Loucy (cell line): Measurements from ENCODE around the gene TEX36.
"Not testable (repeated sequence)": the region's sequence is repeated elsewhere in the genome, so short reads cannot be mapped to it uniquely, and the experiment has no call there.

Experiments
- H2AFZ ChIP-seq: fragments of 200-600 bp; sonication (generic); 2 replicates; pipeline ENCODE4 v1.6.0; 2016; ENCODE audit warnings: antibody characterized with exemption, mild to moderate bottlenecking, low read length, moderate library complexity
- H3F3A ChIP-seq: fragments of 200-600 bp; 2 replicates; pipeline ENCODE4 v1.6.0; 2016; ENCODE audit warnings: antibody characterized with exemption, low read depth, mild to moderate bottlenecking
- H3K27me3 ChIP-seq: fragments of 200-600 bp; sonication (generic); 2 replicates; pipeline ENCODE4 v1.6.1; 2014; ENCODE audit warnings: low read length, mild to moderate bottlenecking; ENCODE audit not compliant: insufficient read depth, poor library complexity, severe bottlenecking
- H3K36me3 ChIP-seq: fragments of 200-600 bp; sonication (generic); 2 replicates; pipeline ENCODE4 v1.6.1; 2016; ENCODE audit warnings: low read length; ENCODE audit not compliant: insufficient read depth
- H3K4me1 ChIP-seq: fragments of 200-600 bp; sonication (generic); 2 replicates; pipeline ENCODE4 v1.5.1; 2014; ENCODE audit warnings: low read length, mild to moderate bottlenecking; ENCODE audit not compliant: insufficient read depth, poor library complexity, severe bottlenecking
- H3K4me2 ChIP-seq: fragments of 200-600 bp; sonication (generic); 2 replicates; pipeline ENCODE4 v1.6.0; 2014; ENCODE audit warnings: antibody characterized with exemption, low read length, low read depth, mild to moderate bottlenecking; ENCODE audit not compliant: poor library complexity, severe bottlenecking
- H3K4me3 ChIP-seq: fragments of 200-600 bp; sonication (generic); 2 replicates; pipeline ENCODE4 v1.5.1; 2014; ENCODE audit warnings: low read length, mild to moderate bottlenecking, mixed read lengths; ENCODE audit not compliant: poor library complexity, severe bottlenecking
- H3K79me2 ChIP-seq: fragments of 200-600 bp; sonication (generic); 2 replicates; pipeline ENCODE4 v1.6.1; 2014; ENCODE audit warnings: low read length; ENCODE audit not compliant: insufficient read depth
- H3K9ac ChIP-seq: fragments of 200-600 bp; sonication (generic); 2 replicates; pipeline ENCODE4 v1.6.0; 2014; ENCODE audit warnings: mild to moderate bottlenecking, low read depth, low read length, moderate library complexity; ENCODE audit not compliant: poor library complexity, severe bottlenecking
- H3K9me2 ChIP-seq: fragments of 200-600 bp; sonication (generic); replicated peaks from 2 replicates; pipeline ENCODE4 v1.6.1; 2016; ENCODE audit warnings: low read depth, low read length, mixed read lengths
- H3K9me3 ChIP-seq: fragments of 200-600 bp; sonication (generic); 2 replicates; pipeline ENCODE4 v1.6.1; 2014; ENCODE audit warnings: mild to moderate bottlenecking, antibody characterized with exemption, low read length, low read depth; ENCODE audit not compliant: insufficient read depth
- H4K20me1 ChIP-seq: fragments of 200-600 bp; sonication (generic); 2 replicates; pipeline ENCODE4 v1.6.0; 2014; ENCODE audit warnings: antibody characterized with exemption, low read length, mild to moderate bottlenecking; ENCODE audit not compliant: insufficient read depth, poor library complexity, severe bottlenecking
- EZH2phosphoT487 ChIP-seq: fragments of 200-600 bp; IDR thresholded peaks from 2 replicates; pipeline ENCODE4 v1.6.1; 2018; ENCODE audit warnings: antibody characterized with exemption, mild to moderate bottlenecking, moderate library complexity, borderline replicate concordance
- TF ChIP-seq, protein P1 (sequence below): fragments of 200-600 bp; sonication (generic); conservative IDR thresholded peaks from 2 replicates; pipeline ENCODE4 v1.5.1; 2014; ENCODE audit warnings: mild to moderate bottlenecking, antibody characterized with exemption, low read length

The TEX36 gene

GRCh38 chr10:125621052-125621451 is 61.9 kb downstream of the TEX36 start:
- no peak overlapping the region for H3K4me2 ChIP-seq
- no peaks in the 10 kb centered on the region for H3K9me2 ChIP-seq
- H3K9ac ChIP-seq, result no peak overlapping the region
- H3K27me3 ChIP-seq, result no peaks in the 10 kb centered on the region
- H3K36me3 ChIP-seq, result no peaks in the 10 kb centered on the region
- no peak overlapping the region for H3K4me3 ChIP-seq
- H3K9me3 ChIP-seq, result no peaks in the 10 kb centered on the region; the same call in 1 of the 2 replicates
- no peaks in the 10 kb centered on the region for H3K4me1 ChIP-seq
- TF ChIP-seq, protein P1, sequence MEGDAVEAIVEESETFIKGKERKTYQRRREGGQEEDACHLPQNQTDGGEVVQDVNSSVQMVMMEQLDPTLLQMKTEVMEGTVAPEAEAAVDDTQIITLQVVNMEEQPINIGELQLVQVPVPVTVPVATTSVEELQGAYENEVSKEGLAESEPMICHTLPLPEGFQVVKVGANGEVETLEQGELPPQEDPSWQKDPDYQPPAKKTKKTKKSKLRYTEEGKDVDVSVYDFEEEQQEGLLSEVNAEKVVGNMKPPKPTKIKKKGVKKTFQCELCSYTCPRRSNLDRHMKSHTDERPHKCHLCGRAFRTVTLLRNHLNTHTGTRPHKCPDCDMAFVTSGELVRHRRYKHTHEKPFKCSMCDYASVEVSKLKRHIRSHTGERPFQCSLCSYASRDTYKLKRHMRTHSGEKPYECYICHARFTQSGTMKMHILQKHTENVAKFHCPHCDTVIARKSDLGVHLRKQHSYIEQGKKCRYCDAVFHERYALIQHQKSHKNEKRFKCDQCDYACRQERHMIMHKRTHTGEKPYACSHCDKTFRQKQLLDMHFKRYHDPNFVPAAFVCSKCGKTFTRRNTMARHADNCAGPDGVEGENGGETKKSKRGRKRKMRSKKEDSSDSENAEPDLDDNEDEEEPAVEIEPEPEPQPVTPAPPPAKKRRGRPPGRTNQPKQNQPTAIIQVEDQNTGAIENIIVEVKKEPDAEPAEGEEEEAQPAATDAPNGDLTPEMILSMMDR, result no peak
- TF ChIP-seq EZH2phosphoT487, result no peak
- no peak overlapping the region for H2AFZ ChIP-seq
- no peaks in the 10 kb centered on the region for H3K79me2 ChIP-seq
- H3F3A ChIP-seq, result no peaks in the 10 kb centered on the region
- H4K20me1 ChIP-seq, result no peaks in the 10 kb centered on the region

- Histone ChIP-seq H4K20me1 (no peaks in the 10 kb centered on the region), H3K9ac (no peak overlapping the region)
Observed at GRCh38 chr10:125620401-125620800, 62.6 kb downstream of the TEX36 start.

DNA sequence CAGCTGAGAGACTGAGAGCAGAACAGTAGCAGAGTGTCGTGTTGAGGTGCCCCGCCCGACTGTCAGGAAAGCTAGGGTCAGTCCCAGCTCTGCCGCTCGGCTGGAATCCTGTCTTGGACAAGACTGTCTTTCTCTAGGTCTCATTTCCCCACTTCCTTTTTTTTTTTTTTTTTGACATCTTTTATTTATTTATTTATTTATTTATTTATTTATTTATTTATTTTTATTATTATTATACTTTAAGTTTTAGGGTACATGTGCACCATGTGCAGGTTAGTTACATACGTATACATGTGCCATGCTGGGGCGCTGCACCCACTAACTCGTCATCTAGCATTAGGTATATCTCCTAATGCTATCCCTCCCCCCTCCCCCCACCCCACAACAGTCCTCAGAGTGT is 69.9 kb downstream of the TEX36 start:
- not testable (repeated sequence) for H3K36me3 ChIP-seq, H3K9me3 ChIP-seq, H3K4me2 ChIP-seq, H3F3A ChIP-seq, H3K4me3 ChIP-seq, H2AFZ ChIP-seq, H3K9ac ChIP-seq, H4K20me1 ChIP-seq, H3K4me1 ChIP-seq, H3K27me3 ChIP-seq, H3K9me2 ChIP-seq, H3K79me2 ChIP-seq

More at GRCh38 chr10:125620401-125620800, 62.6 kb downstream of the TEX36 start:
- Histone ChIP-seq H3K9me2 (no peaks in the 10 kb centered on the region), H3K9me3 (no peaks in the 10 kb centered on the region; the same call in 1 of the 2 replicates), H3K27me3 (no peaks in the 10 kb centered on the region), H3K79me2 (no peaks in the 10 kb centered on the region), H3K36me3 (no peaks in the 10 kb centered on the region), H3K4me2 (no peak overlapping the region), H3K4me1 (no peaks in the 10 kb centered on the region), H3F3A (no peaks in the 10 kb centered on the region), H2AFZ (no peak overlapping the region), H3K4me3 (no peak overlapping the region)
- TF ChIP-seq EZH2phosphoT487, result no peak
- TF ChIP-seq, protein P1, result no peak

- Histone ChIP-seq H3K79me2 (no peaks in the 10 kb centered on the region), H3K9me3 (no peaks in the 10 kb centered on the region), H3F3A (no peaks in the 10 kb centered on the region), H3K36me3 (no peaks in the 10 kb centered on the region), H4K20me1 (no peaks in the 10 kb centered on the region), H3K9me2 (no peaks in the 10 kb centered on the region), H3K9ac (no peak overlapping the region), H2AFZ (no peak overlapping the region), H3K27me3 (no peaks in the 10 kb centered on the region), H3K4me1 (no peaks in the 10 kb centered on the region), H3K4me3 (no peak overlapping the region), H3K4me2 (no peak overlapping the region)
- no peak for TF ChIP-seq EZH2phosphoT487
- TF ChIP-seq, protein P1, result no peak
Observed at GRCh38 chr10:125611756-125612155, 71.2 kb downstream of the TEX36 start.
